Measurements from ENCODE around the gene ZNF764.

- TF ChIP-seq CTCF (IDR thresholded peaks at IDR 0.05): no peak
- TF ChIP-seq POLR2A (IDR thresholded peaks at IDR 0.05): no peak
Observed at GRCh38 chr16:30603945-30604315, 45.8 kb upstream of the ZNF764 start.

Measured in heart left ventricle (tissue), 13 donors.